GM12875 (cell line): ENCODE measurements around the gene HIVEP1.

ENCODE experiments used
- H3K4me3 ChIP-seq: one replicate; pipeline ENCODE4 v1.5.1; 2011; ENCODE audit warnings: low read depth, low read length, control low read depth
- CTCF ChIP-seq: IDR thresholded peaks from 2 replicates; pipeline ENCODE4 v1.5.1; 2011; ENCODE audit warnings: low read depth, mild to moderate bottlenecking, control low read depth, inconsistent platforms, low read length, moderate library complexity, borderline replicate concordance; ENCODE audit not compliant: insufficient read depth

The HIVEP1 gene

DNA sequence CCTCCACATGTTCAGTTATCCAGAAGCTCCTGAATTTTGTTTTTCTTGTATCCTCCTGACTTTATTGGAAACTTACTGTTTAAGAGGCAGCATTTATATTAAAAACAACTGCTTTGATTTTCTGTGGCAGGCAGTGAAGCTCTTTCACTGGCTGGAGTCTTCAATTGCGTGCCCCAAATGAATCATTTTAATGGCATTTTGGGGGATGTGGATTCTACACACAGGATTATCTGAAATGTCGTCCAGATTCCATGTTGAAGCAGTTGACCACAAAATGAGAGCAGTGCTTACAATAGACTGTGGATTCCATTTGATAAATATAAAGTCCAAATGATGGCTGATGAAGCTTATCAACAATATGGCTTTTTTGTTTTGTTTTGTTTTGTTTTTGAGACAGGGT is 41.0 kb upstream of the HIVEP1 start:
- no peak overlapping the region for H3K4me3 ChIP-seq
- TF ChIP-seq CTCF = no peak

DNA sequence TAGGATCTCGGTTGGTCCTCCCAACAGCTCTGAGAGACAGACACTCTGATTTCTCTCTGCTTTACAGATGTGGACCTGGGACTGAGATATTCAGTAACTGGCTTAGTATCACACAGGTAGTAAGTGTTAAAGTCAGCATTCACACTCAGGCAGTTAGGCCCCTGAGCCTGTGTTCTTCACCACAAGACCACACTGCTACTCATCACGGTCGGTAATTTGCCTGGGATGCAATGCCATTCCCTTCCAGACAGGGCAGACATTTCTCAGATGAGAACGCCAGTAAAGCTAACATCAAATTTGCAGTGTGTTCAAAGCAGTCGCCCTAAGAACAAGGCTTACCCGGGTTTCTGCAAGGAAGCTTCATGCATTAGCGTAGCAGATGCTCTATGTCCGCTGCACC is 39.8 kb upstream of the HIVEP1 start:
- TF ChIP-seq CTCF = no peak
- no peak overlapping the region for H3K4me3 ChIP-seq

GRCh38 chr6:11972806-11973205 is 39.3 kb upstream of the HIVEP1 start:
- no peak for TF ChIP-seq CTCF

GRCh38 chr6:11973238-11973637 is 38.9 kb upstream of the HIVEP1 start:
- H3K4me3 ChIP-seq = no peak overlapping the region
- no peak for TF ChIP-seq CTCF

More at GRCh38 chr6:11972806-11973205, 39.3 kb upstream of the HIVEP1 start:
- no peak overlapping the region for H3K4me3 ChIP-seq

DNA sequence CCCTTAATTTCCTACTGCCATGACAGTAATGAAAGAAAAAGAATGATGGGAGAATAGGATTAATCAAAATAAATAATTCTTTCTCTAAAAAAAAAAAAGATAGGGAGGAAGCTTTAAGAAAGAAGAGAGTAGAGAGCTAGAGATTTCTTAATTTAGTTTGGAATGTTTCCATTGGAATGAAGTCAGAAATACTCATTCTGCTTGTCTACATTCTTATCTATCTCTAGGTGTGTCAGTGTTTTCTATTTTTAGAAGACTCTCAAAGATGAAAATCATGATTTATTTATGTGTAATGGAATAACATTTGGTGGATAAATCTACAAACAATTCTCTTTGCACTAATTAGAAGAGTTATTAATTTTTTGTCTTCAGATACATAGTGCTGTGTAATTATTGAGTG is 38.0 kb upstream of the HIVEP1 start:
- no peak for TF ChIP-seq CTCF
- H3K4me3 ChIP-seq = no peak overlapping the region

- no peak overlapping the region for H3K4me3 ChIP-seq
- TF ChIP-seq CTCF = no peak
These were observed 36.6 kb upstream of the HIVEP1 start for GRCh38 chr6:11975353-11975977.

GRCh38 chr6:11976489-11976888 is 35.6 kb upstream of the HIVEP1 start:
- H3K4me3 ChIP-seq = no peak overlapping the region
- TF ChIP-seq CTCF = no peak
